Epithelial cell of prostate (primary cell): ENCODE results near the gene CBX1.

Experiments
- DNase-seq: peaks from one replicate; pipeline ENCODE4 v3.0.0-alpha.2; 2011; ENCODE audit warnings: low read depth, low spot score
- H3K27ac ChIP-seq: fragments of 450-650 bp; 2 replicates; pipeline ENCODE4 v1.5.1; 2017; ENCODE audit warnings: mild to moderate bottlenecking

The CBX1 gene

DNA sequence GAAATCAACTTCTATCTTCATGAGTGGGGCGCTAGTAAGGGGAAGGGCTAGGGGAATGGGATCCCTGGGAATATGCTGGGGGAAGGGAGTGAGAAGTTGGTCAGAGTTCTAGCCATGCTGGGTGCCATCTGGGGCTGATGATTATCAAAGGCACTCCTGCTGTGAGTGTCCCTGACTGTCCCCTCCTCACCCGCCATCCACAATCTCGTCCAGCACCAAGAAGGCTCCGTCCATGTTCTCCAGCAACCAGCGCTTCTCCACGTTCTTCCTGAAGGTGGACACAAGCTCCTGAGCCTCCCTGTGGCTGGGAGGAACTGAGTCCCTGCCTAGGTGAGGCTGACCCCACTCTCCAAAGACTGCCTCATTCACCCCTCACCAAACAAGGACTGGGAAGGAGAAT is 69.3 kb downstream of the CBX1 start:
- no peak for DNase-seq
- H3K27ac ChIP-seq = no peak overlapping the region

GRCh38 chr17:48030531-48030930 is 70.7 kb downstream of the CBX1 start:
- DNase-seq = no peak
- no peak overlapping the region for H3K27ac ChIP-seq

GRCh38 chr17:48028736-48029135 is 72.5 kb downstream of the CBX1 start:
- DNase-seq = no peak
- H3K27ac ChIP-seq = no peak overlapping the region

DNA sequence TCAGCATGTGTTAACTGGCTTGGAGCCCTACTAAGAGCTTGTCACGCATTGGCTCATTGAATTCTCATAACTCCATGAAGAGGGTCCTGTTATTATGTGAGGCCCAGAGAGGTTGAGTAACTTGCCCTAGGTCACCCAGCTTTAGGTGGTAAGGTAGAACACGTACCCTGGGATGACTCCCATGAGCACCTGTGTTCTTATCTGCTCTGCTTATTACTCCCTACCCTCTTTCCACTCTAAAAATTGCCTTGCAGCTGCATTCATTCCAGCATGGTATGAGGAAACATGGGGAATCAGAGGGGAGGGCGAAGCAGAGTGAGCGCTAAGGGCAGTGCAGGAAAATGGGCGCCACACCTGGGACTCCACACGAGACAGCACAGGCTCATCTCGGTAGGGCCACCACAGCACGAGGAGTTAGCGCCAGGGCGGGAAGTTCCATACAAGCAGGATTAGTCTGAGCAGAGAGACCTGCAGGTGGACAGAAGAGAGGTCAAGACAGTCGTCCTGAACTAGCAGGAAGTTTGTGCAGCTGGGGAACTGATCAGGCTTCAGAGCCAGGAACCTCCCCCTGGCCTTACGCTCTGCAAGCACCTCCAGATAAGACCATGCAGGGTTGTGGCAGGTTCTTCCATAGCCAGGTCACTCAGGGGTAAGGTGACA is 73.8 kb downstream of the CBX1 start:
- DNase-seq = no peak
- H3K27ac ChIP-seq = no peak overlapping the region

DNA sequence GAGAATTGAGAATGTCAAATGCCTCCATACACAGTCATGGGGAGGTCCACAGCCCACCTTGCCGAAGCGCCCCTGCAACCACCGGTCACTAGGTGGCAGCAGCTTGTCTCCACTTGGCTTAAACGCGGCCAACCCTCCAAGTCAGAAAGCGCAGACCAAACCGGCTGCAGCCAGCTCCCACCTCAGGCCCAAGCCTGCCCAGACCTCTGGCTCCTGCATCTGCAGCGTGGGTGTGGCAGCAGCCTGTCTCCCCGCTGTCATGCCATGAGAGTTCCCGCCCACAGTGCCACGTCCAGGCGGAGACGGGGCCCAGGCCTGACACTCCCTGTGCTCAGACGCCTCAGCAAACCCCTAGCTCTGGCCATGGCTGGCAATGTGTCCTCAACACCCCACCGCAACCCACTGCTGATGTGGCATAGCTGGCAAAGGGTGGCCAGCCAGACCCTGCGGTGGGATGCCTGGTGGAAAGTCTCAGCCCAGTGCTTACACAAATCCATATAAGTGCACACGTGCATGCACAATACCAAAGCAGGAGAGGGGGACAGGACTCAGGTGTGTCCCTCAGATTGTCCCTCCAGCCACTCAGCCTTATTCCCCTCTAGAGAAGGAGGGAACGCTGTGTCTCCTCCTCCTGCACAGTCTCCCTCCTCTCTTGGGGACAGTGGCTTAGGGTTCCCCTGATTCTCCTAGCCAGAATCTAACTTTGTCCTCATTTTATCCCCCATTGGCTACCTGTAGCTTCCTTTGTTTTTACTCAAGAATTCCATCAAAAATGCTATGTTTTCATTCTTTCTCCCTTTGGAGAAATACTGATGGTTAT is 74.6 kb downstream of the CBX1 start:
- H3K27ac ChIP-seq = peak overlapping the region; percentile 63
- no peak for DNase-seq

- DNase-seq = no peak
- peak overlapping the region; percentile 63 for H3K27ac ChIP-seq
Observed at GRCh38 chr17:48025904-48026501, 75.3 kb downstream of the CBX1 start.

GRCh38 chr17:48025040-48025903 is 76.0 kb downstream of the CBX1 start:
- H3K27ac ChIP-seq = peak overlapping the region; percentile 63

GRCh38 chr17:48024149-48025039 is 76.9 kb downstream of the CBX1 start:
- H3K27ac ChIP-seq = peak overlapping the region; percentile 63
- DNase-seq = no peak

More at GRCh38 chr17:48025040-48025903, 76.0 kb downstream of the CBX1 start:
- DNase-seq = no peak

GRCh38 chr17:48023400-48024148 is 77.7 kb downstream of the CBX1 start:
- no peak for DNase-seq
- peak overlapping the region; percentile 63 for H3K27ac ChIP-seq

DNA sequence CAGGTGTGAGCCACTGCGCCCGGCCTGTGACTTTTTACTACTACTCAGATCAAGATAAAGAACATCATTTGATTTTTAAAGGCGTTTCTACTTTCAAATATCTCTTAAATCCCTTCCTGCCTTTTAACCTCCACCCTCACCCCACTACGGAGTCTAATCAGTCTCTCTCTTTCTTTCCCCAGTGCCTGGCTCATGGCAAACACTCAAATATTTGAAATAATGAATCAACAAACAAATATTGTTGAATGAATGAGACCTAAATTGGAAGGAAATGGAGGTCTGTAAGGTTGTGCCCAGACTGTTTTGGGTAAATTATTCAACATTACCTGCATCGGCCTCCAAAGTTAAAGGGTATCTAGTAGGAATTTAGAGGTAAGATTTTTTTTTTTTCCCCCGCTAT is 78.4 kb downstream of the CBX1 start:
- DNase-seq = no peak
- H3K27ac ChIP-seq = no peak overlapping the region

DNA sequence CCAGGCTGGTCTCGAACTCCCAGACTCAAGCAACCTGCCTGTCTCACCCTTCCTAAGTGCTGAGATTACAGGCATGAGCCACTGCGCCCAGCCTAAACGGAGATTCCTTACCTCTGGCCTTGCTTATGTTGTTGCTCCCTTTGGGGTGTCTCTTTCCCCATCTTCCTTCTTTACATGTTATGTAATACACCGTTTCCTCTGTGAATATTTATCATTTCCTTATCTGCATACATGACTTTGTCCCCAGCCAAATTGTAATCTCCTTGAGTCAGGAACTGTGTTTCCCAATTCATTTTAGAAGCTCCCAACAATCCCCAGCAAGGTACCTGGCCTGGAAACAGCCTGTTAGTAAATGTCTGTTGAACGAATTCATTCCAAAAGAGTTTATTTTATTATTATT is 79.3 kb downstream of the CBX1 start:
- DNase-seq = no peak
- no peak overlapping the region for H3K27ac ChIP-seq
